Smooth muscle cell (in vitro differentiated cells): ENCODE data around the gene GHRH. TPM values are rescaled to one million over a fixed set of nuclear protein-coding genes. Genes with fewer than 3 reads are reported as not detected.

Experiments
- DNase-seq: peaks from one replicate; lab custom pipeline; 2025; ENCODE audit not compliant: unreplicated experiment; lab: John Stamatoyannopoulos, UW
- H2AFZ ChIP-seq: fragments of 200-600 bp; sonication (generic); 2 replicates; pipeline ENCODE4 v1.6.0; 2016; ENCODE audit warnings: antibody characterized with exemption, low read depth, mild to moderate bottlenecking
- H3F3A ChIP-seq: fragments of 200-600 bp; sonication (generic); 2 replicates; pipeline ENCODE4 v1.6.0; 2017; ENCODE audit warnings: antibody characterized with exemption, low read depth
- H3K27ac ChIP-seq: fragments of 200-600 bp; sonication (generic); 2 replicates; pipeline ENCODE4 v1.5.1; 2016; ENCODE audit warnings: low read depth, mild to moderate bottlenecking
- H3K27me3 ChIP-seq: fragments of 200-600 bp; sonication (generic); 2 replicates; pipeline ENCODE4 v1.6.1; 2016; ENCODE audit warnings: low read depth, mild to moderate bottlenecking
- H3K36me3 ChIP-seq: fragments of 200-600 bp; sonication (generic); 2 replicates; pipeline ENCODE4 v1.5.1; 2016; ENCODE audit warnings: low read depth
- H3K4me1 ChIP-seq: fragments of 200-600 bp; sonication (generic); 2 replicates; pipeline ENCODE4 v1.5.1; 2016; ENCODE audit warnings: low read depth
- H3K4me2 ChIP-seq: fragments of 200-600 bp; sonication (generic); 2 replicates; pipeline ENCODE4 v1.6.0; 2016; ENCODE audit warnings: mild to moderate bottlenecking
- H3K4me3 ChIP-seq: fragments of 200-600 bp; sonication (generic); 2 replicates; pipeline ENCODE4 v1.5.1; 2016; ENCODE audit warnings: mild to moderate bottlenecking
- H3K79me2 ChIP-seq: fragments of 200-600 bp; sonication (generic); 2 replicates; pipeline ENCODE4 v1.6.0; 2016; ENCODE audit warnings: low read depth, mild to moderate bottlenecking
- H3K9ac ChIP-seq: fragments of 200-600 bp; sonication (generic); 2 replicates; pipeline ENCODE4 v1.6.0; 2016; ENCODE audit warnings: low read depth
- H3K9me3 ChIP-seq: fragments of 200-600 bp; sonication (generic); replicated peaks from 2 replicates; pipeline ENCODE4 v1.5.1; 2016; ENCODE audit warnings: low read depth
- H4K20me1 ChIP-seq: fragments of 200-600 bp; sonication (generic); 2 replicates; pipeline ENCODE4 v1.6.0; 2016; ENCODE audit warnings: low read depth
- WGBS: methylation state at CpG from one replicate; pipeline ENCODE4 v1.1.7; 2016; ENCODE audit warnings: low lambda C conversion rate; 5-methylcytosine and 5-hydroxymethylcytosine counted together
- polyA plus RNA-seq: library from polyadenylated mRNA; unstranded; fragments of >200 nt; fragmentation: Nextera tagmentation; extraction: Ambion mirVana; gene quantifications from 2 replicates; pipeline ENCODE4 v1.2.1, GENCODE V29; 2016
- total RNA-seq: library from RNA; depleted of rRNA; stranded (reverse); fragments of >200 nt; gene quantifications from 2 replicates; pipeline ENCODE4 v1.2.3, GENCODE V29; 2014
- TF ChIP-seq, protein P1 (sequence below): fragments of 200-600 bp; sonication (generic); IDR thresholded peaks from 2 replicates; pipeline ENCODE4 v1.5.1; 2017; ENCODE audit warnings: borderline replicate concordance, mild to moderate bottlenecking, antibody characterized with exemption; ENCODE audit not compliant: insufficient read depth, poor library complexity, severe bottlenecking

The GHRH gene
- total and polyA plus RNA-seq, 2 experiments from 2014 or later, result not detected

DNA sequence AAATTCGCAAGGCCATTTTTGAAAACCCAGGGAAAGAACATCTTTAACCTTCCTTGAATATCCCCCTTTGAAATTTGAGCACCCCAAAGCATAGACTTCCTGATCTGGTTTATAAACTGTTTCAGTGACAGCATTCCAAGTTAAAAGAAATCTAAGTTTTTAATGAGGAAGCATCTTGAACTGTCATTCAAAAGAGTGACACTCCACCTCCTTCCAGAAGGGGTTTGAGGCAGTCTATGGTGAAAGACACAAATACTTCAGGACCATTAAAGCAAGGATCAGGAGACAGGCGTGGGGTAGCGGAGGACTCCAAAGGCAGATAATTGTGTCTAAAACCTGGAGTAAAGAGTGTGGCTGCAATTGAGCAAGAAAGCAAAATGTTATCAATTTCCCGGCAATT is 691 bp downstream of the GHRH start:
- Histone ChIP-seq H3K27me3 (peaks cover 6% of the 10 kb centered on the region), H3K4me3 (no peak overlapping the region), H3K4me2 (no peak overlapping the region), H4K20me1 (no peaks in the 10 kb centered on the region), H3K27ac (no peak overlapping the region), H3F3A (no peaks in the 10 kb centered on the region), H3K4me1 (peaks cover 23% of the 10 kb centered on the region), H2AFZ (no peak overlapping the region), H3K9ac (no peak overlapping the region), H3K36me3 (no peaks in the 10 kb centered on the region), H3K79me2 (no peaks in the 10 kb centered on the region), H3K9me3 (no peaks in the 10 kb centered on the region)
- TF ChIP-seq, protein P1, sequence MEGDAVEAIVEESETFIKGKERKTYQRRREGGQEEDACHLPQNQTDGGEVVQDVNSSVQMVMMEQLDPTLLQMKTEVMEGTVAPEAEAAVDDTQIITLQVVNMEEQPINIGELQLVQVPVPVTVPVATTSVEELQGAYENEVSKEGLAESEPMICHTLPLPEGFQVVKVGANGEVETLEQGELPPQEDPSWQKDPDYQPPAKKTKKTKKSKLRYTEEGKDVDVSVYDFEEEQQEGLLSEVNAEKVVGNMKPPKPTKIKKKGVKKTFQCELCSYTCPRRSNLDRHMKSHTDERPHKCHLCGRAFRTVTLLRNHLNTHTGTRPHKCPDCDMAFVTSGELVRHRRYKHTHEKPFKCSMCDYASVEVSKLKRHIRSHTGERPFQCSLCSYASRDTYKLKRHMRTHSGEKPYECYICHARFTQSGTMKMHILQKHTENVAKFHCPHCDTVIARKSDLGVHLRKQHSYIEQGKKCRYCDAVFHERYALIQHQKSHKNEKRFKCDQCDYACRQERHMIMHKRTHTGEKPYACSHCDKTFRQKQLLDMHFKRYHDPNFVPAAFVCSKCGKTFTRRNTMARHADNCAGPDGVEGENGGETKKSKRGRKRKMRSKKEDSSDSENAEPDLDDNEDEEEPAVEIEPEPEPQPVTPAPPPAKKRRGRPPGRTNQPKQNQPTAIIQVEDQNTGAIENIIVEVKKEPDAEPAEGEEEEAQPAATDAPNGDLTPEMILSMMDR, result no peak
- no peak for DNase-seq
- WGBS, result 85% methylated on average over 4 of the region's 4 CpGs

DNA sequence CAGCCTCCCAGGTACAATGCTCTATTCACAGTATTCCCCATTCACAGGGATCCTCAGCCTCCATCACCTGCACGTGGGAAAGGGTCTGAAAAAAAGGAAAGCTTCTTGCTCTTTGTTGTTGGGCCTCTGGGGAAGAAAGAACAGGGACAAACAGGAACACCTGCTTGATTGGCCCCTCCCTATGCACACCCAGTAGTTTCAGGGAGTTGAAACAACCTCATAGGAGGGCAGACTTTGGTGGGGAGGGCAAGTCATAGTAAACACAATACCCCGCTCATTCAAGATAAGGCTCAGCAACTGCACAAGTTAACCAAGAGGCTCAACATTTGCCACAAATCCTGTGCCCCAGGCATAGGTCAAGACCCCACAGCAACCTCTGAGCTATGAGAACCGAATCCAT is 1.7 kb downstream of the GHRH start:
- WGBS, result 70% methylated on average over 3 of the region's 3 CpGs
- Histone ChIP-seq H3K9ac (no peak overlapping the region), H3K4me2 (no peak overlapping the region), H3K27me3 (peaks cover 6% of the 10 kb centered on the region), H3K9me3 (no peaks in the 10 kb centered on the region), H2AFZ (no peak overlapping the region), H3K4me1 (peaks cover 23% of the 10 kb centered on the region), H4K20me1 (no peaks in the 10 kb centered on the region), H3K4me3 (no peak overlapping the region), H3K79me2 (no peaks in the 10 kb centered on the region), H3K36me3 (no peaks in the 10 kb centered on the region), H3K27ac (no peak overlapping the region), H3F3A (no peaks in the 10 kb centered on the region)
- no peak for DNase-seq
- TF ChIP-seq, protein P1, result no peak

DNA sequence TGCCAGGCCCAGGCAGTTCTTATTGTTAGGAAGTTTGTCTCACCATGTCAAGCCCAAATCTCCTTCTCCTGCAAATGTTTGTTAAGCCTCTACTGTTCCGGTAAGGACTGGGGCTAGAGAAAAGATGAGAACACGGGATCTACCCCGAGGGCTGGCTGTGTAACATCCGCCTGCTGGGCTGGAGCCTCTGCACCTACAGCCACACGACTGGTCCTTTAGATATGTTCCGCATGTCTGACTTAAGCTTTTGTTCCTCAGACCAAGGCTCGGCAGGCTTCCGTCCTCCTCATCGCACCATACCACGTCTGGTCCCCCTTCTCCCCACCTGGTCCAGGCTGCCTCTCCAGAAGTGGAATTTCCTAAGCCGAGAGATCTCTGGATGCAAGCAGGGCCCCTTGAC is 2.6 kb downstream of the GHRH start:
- Histone ChIP-seq H3K9me3 (peaks cover 4% of the 10 kb centered on the region), H4K20me1 (no peaks in the 10 kb centered on the region), H3F3A (no peaks in the 10 kb centered on the region), H3K4me2 (no peak overlapping the region), H3K4me3 (no peak overlapping the region), H3K79me2 (no peaks in the 10 kb centered on the region), H3K36me3 (no peaks in the 10 kb centered on the region), H2AFZ (no peak overlapping the region), H3K4me1 (peaks cover 23% of the 10 kb centered on the region), H3K9ac (no peak overlapping the region), H3K27ac (no peak overlapping the region), H3K27me3 (peaks cover 6% of the 10 kb centered on the region)
- no peak for DNase-seq
- 75% methylated on average over 11 of the region's 11 CpGs for WGBS
- TF ChIP-seq, protein P1, result no peak

DNA sequence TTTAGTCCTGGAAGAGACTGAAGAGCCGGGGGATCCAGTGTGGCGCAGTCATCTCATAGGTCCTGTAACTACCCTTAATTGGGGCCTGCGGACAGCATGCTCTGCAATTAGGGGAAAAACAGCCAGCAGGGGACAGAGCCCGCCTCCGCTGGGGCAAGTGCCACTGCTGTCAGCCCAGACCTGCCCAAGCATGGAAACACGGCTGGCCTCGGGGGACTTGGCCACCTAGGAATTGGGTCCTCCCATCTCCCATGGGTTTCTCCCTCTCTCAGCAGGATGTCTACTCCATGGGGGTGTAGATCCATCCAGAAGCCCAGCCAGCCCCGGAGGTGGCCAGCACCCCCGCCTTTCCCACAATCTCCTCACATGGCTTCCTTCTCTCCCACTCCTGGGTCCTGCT is 3.6 kb downstream of the GHRH start:
- WGBS, result 65% methylated on average over 9 of the region's 9 CpGs

More for the DNA sequence above, 3.6 kb downstream of the GHRH start:
- no peak overlapping the region for H3K27ac ChIP-seq
- no peak overlapping the region for H3K4me3 ChIP-seq
- TF ChIP-seq, protein P1, result no peak
- H3K4me1 ChIP-seq, result peaks cover 23% of the 10 kb centered on the region
- H3K27me3 ChIP-seq, result peaks cover 6% of the 10 kb centered on the region
- H3K79me2 ChIP-seq, result no peaks in the 10 kb centered on the region
- no peak overlapping the region for H3K9ac ChIP-seq
- DNase-seq, result no peak
- no peaks in the 10 kb centered on the region for H3F3A ChIP-seq
- no peak overlapping the region for H3K4me2 ChIP-seq
- no peaks in the 10 kb centered on the region for H3K36me3 ChIP-seq
- H3K9me3 ChIP-seq, result peaks cover 4% of the 10 kb centered on the region
- no peaks in the 10 kb centered on the region for H4K20me1 ChIP-seq
- no peak overlapping the region for H2AFZ ChIP-seq
